H9 (cell line): ENCODE data around the gene SYTL5. TPM values are rescaled to one million over a fixed set of nuclear protein-coding genes. Genes with fewer than 3 reads are reported as not detected.

Experiments used
- DNase-seq: peaks from one replicate; pipeline ENCODE4 v3.0.0-alpha.2; 2017
- H2AFZ ChIP-seq: one replicate; pipeline ENCODE4 v1.6.1; 2013; ENCODE audit warnings: mild to moderate bottlenecking, low read length, control low read depth, moderate library complexity
- H2AK5ac ChIP-seq: 2 replicates; pipeline ENCODE4 v1.6.1; 2013; ENCODE audit warnings: low read length, control low read depth, mixed read lengths; ENCODE audit not compliant: insufficient read length
- H2BK120ac ChIP-seq: one replicate; pipeline ENCODE4 v1.6.1; 2013; ENCODE audit warnings: low read depth, mild to moderate bottlenecking, low read length, control low read depth, inconsistent platforms; ENCODE audit not compliant: poor library complexity, severe bottlenecking
- H2BK12ac ChIP-seq: 2 replicates; pipeline ENCODE4 v1.6.1; 2013; ENCODE audit warnings: low read length, control low read depth, mixed read lengths, low read depth; ENCODE audit not compliant: insufficient read length
- H2BK15ac ChIP-seq: 2 replicates; pipeline ENCODE4 v1.6.1; 2013; ENCODE audit warnings: low read depth, low read length, control low read depth
- H2BK20ac ChIP-seq: one replicate; pipeline ENCODE4 v1.6.1; 2013; ENCODE audit warnings: low read depth, mild to moderate bottlenecking, low read length, control low read depth, inconsistent platforms; ENCODE audit not compliant: poor library complexity, severe bottlenecking
- H2BK5ac ChIP-seq: 2 replicates; pipeline ENCODE4 v1.6.1; 2013; ENCODE audit warnings: low read length, control low read depth, mixed read lengths; ENCODE audit not compliant: insufficient read length
- H3K14ac ChIP-seq: 2 replicates; pipeline ENCODE4 v1.6.1; 2013; ENCODE audit warnings: low read length, control low read depth; ENCODE audit not compliant: insufficient read depth
- H3K18ac ChIP-seq: 2 replicates; pipeline ENCODE4 v1.6.1; 2013; ENCODE audit warnings: low read depth, mild to moderate bottlenecking, mixed read lengths, low read length, control low read depth; ENCODE audit not compliant: insufficient read length
- H3K23ac ChIP-seq: 2 replicates; pipeline ENCODE4 v1.6.1; 2013; ENCODE audit warnings: low read length, control low read depth, mixed read lengths, low read depth; ENCODE audit not compliant: insufficient read length
- H3K23me2 ChIP-seq: 2 replicates; pipeline ENCODE4 v1.6.1; 2013; ENCODE audit warnings: low read depth, mild to moderate bottlenecking, mixed read lengths, low read length, control low read depth; ENCODE audit not compliant: insufficient read length, poor library complexity, severe bottlenecking
- H3K27ac ChIP-seq: 2 replicates; pipeline ENCODE4 v1.5.1; 2013; ENCODE audit warnings: low read length, control low read depth, mixed read lengths, low read depth; ENCODE audit not compliant: insufficient read length
- H3K27me3 ChIP-seq: 2 replicates; pipeline ENCODE4 v1.6.1; 2013; ENCODE audit warnings: low read length, control low read depth, inconsistent platforms; ENCODE audit not compliant: insufficient read depth
- H3K4ac ChIP-seq: 2 replicates; pipeline ENCODE4 v1.6.1; 2013; ENCODE audit warnings: low read depth, mild to moderate bottlenecking, control low read depth, inconsistent platforms, low read length, moderate library complexity
- H3K4me1 ChIP-seq: 2 replicates; pipeline ENCODE4 v1.6.1; 2013; ENCODE audit warnings: low read length, control low read depth, inconsistent platforms; ENCODE audit not compliant: insufficient read depth
- H3K4me2 ChIP-seq: 2 replicates; pipeline ENCODE4 v1.6.1; 2013; ENCODE audit warnings: low read length, control low read depth, mixed read lengths; ENCODE audit not compliant: insufficient read length, insufficient read depth
- H3K56ac ChIP-seq: 2 replicates; pipeline ENCODE4 v1.6.1; 2013; ENCODE audit warnings: low read depth, mild to moderate bottlenecking, mixed read lengths, low read length, control low read depth; ENCODE audit not compliant: insufficient read length
- H3K79me1 ChIP-seq: 2 replicates; pipeline ENCODE4 v1.6.1; 2013; ENCODE audit warnings: low read depth, mild to moderate bottlenecking, moderate library complexity, low read length, control low read depth, inconsistent platforms; ENCODE audit not compliant: insufficient read depth, poor library complexity, severe bottlenecking
- H3K79me2 ChIP-seq: 2 replicates; pipeline ENCODE4 v1.6.1; 2013; ENCODE audit warnings: low read length, control low read depth, inconsistent platforms; ENCODE audit not compliant: insufficient read depth
- H3K9ac ChIP-seq: 2 replicates; pipeline ENCODE4 v1.6.1; 2013; ENCODE audit warnings: low read length, control low read depth, mixed read lengths; ENCODE audit not compliant: insufficient read length; ENCODE audit errors: extremely low read depth
- H3K9me3 ChIP-seq: one replicate; pipeline ENCODE4 v1.6.1; 2013; ENCODE audit warnings: low read depth, low read length, inconsistent platforms; ENCODE audit not compliant: control insufficient read depth
- H3T11ph ChIP-seq: one replicate; pipeline ENCODE4 v1.6.1; 2013; ENCODE audit warnings: mild to moderate bottlenecking, low read length, control low read depth, inconsistent platforms
- H4K20me1 ChIP-seq: one replicate; pipeline ENCODE4 v1.6.1; 2013; ENCODE audit not compliant: control insufficient read depth, insufficient read length, insufficient read depth
- H4K5ac ChIP-seq: 2 replicates; pipeline ENCODE4 v1.6.1; 2013; ENCODE audit warnings: low read depth, mild to moderate bottlenecking, mixed read lengths, low read length, control low read depth; ENCODE audit not compliant: insufficient read length
- H4K8ac ChIP-seq: replicated peaks from 2 replicates; pipeline ENCODE4 v1.6.1; 2013; ENCODE audit warnings: low read length, control low read depth, mixed read lengths, low read depth; ENCODE audit not compliant: insufficient read length
- H4K91ac ChIP-seq: 2 replicates; pipeline ENCODE4 v1.6.1; 2013; ENCODE audit warnings: low read depth, mild to moderate bottlenecking, moderate library complexity, mixed read lengths, low read length, control low read depth; ENCODE audit not compliant: insufficient read length
- H3K27ac Mint-ChIP-seq, 3 experiments: 2 replicates in 2 of 3; 3 replicates in 1 of 3; pipeline ENCODE4 v1.8.0; 2020 to 2021; ENCODE audit warnings: mixed read lengths in 3 of 3, mild to moderate bottlenecking in 1 of 3, moderate library complexity in 1 of 3
- H3K27me3 Mint-ChIP-seq: 2 replicates; pipeline ENCODE4 v1.8.0; 2021; ENCODE audit warnings: low read depth, mild to moderate bottlenecking, moderate library complexity, mixed read lengths
- H3K36me3 Mint-ChIP-seq, 3 experiments: 2 replicates in 2 of 3; 3 replicates in 1 of 3; pipeline ENCODE4 v1.8.0; 2020 to 2021; ENCODE audit warnings: low read depth in 3 of 3, mixed read lengths in 3 of 3; ENCODE audit not compliant: insufficient read depth in 1 of 3
- H3K4me1 Mint-ChIP-seq, 2 experiments: 2 replicates each; pipeline ENCODE4 v1.8.0; 2020; ENCODE audit warnings: mixed read lengths in 2 of 2
- H3K4me3 Mint-ChIP-seq, 2 experiments: 2 replicates in 1 of 2; 3 replicates in 1 of 2; pipeline ENCODE4 v1.8.0; 2020 to 2021; ENCODE audit warnings: mild to moderate bottlenecking in 2 of 2, mixed read lengths in 2 of 2, moderate library complexity in 1 of 2
- H3K9me3 Mint-ChIP-seq, 2 experiments: 2 replicates in 1 of 2; 3 replicates in 1 of 2; pipeline ENCODE4 v1.8.0; 2020; ENCODE audit warnings: mild to moderate bottlenecking in 2 of 2, mixed read lengths in 2 of 2, moderate library complexity in 1 of 2
- CTCF ChIP-seq: fragments of 200-600 bp; sonication (generic); conservative IDR thresholded peaks from 3 replicates; pipeline ENCODE4 v1.8.0; 2021; ENCODE audit warnings: antibody characterized with exemption, mild to moderate bottlenecking
- total RNA-seq: library from RNA; stranded (reverse); gene quantifications from 2 replicates; pipeline ENCODE4 v1.2.1, GENCODE V29; 2021

SYTL5 gene
- total RNA-seq, 1 experiment from 2014 or later, result 0.15 TPM

DNA sequence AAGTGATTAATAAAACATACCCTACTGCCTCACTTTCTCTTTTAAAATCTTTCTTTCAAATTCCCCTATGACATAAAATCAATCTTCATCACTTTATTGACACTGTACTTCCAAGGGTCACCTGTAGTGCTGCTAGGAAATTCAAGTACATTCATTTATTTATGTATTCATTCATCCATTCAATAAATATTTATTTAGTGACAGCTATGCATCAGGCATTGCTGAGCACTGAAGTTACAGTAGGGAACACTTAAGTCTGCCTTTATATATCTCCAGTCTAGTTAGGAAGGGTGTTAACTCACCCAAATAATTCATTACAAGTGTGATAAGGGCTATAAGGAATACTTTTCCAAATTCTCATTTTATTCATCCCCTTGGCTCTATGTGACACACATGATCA is 2.3 kb downstream of the SYTL5 start:
- Mint-ChIP-seq H3K27ac (no peak overlapping the region), H3K27me3 (no peaks in the 10 kb centered on the region), H3K4me1 (no peaks in the 10 kb centered on the region), H3K4me3 (no peak overlapping the region), H3K9me3 (peaks cover 52 to 56% of the 10 kb centered on the region in 2 experiments), H3K36me3 (no peaks in the 10 kb centered on the region; a peak in 1 of 7 replicates)
- Histone ChIP-seq H3K23me2 (no peaks in the 10 kb centered on the region), H2AK5ac (no peak overlapping the region), H3K79me1 (no peaks in the 10 kb centered on the region), H2BK5ac (no peak overlapping the region), H3K27ac (no peak overlapping the region), H2BK20ac (no peak overlapping the region), H3K9ac (no peak overlapping the region), H3K4me1 (no peaks in the 10 kb centered on the region), H3K23ac (no peak overlapping the region), H3K56ac (no peak overlapping the region), H3K14ac (no peak overlapping the region), H2BK120ac (no peak overlapping the region), H3K79me2 (no peaks in the 10 kb centered on the region), H3T11ph (no peak overlapping the region), H3K4ac (no peak overlapping the region), H4K91ac (no peak overlapping the region), H2BK15ac (no peak overlapping the region), H4K20me1 (no peaks in the 10 kb centered on the region), H3K18ac (no peak overlapping the region), H4K5ac (no peak overlapping the region), H4K8ac (no peak overlapping the region), H2BK12ac (no peak overlapping the region), H2AFZ (no peak overlapping the region), H3K27me3 (no peaks in the 10 kb centered on the region), H3K4me2 (no peak overlapping the region), H3K9me3 (no peaks in the 10 kb centered on the region)
- no peak for TF ChIP-seq CTCF
- DNase-seq, result no peak
